ENCODE data around the gene CD300LD. TPM values are rescaled to one million over a fixed set of nuclear protein-coding genes. Genes with fewer than 3 reads are reported as not detected.

Gene CD300LD
- total RNA-seq, 2 donors from 2014 or later, result not detected

- H3K9me3 Mint-ChIP-seq, result no peaks in the 10 kb centered on the region
- H3K4me3 ChIP-seq (ENCODE audit: low read length), result no peak within 1 kb of the TSS
- H3K27me3 ChIP-seq (ENCODE audit: control insufficient read depth, insufficient read depth, low read length, poor library complexity, severe bottlenecking), result peaks cover 47% of the 10 kb centered on the region
- H3K4me1 Mint-ChIP-seq, result peaks cover 6% of the 10 kb centered on the region
- no peak for DNase-seq
- no peaks in the 10 kb centered on the region for H3K4me1 ChIP-seq (ENCODE audit: control insufficient read depth, insufficient read depth, low read length)
- no peak for TF ChIP-seq CTCF (conservative IDR thresholded peaks at IDR 0.05)
- no peaks in the 10 kb centered on the region for H3K36me3 Mint-ChIP-seq (ENCODE audit: low read depth)
- H3K4me3 Mint-ChIP-seq, result no peak within 1 kb of the TSS
- WGBS, 2 experiments (ENCODE audit: insufficient coverage in 1 of 2, insufficient read length in 1 of 2), result 88% methylated on average over 2 of the region's 2 CpGs; no CpG with 5 or more reads in 1 of the 2 experiments
- H3K9me3 ChIP-seq (ENCODE audit: control insufficient read depth, low read length), result no peaks in the 10 kb centered on the region
- H3K27me3 Mint-ChIP-seq (ENCODE audit: insufficient read depth), result peaks cover 31% of the 10 kb centered on the region
- H3K9ac ChIP-seq (ENCODE audit: extremely low read depth, low read length, poor library complexity, severe bottlenecking), result no peak within 1 kb of the TSS
- no peak within 1 kb of the TSS for H3K27ac ChIP-seq (ENCODE audit: low read depth, low read length)
- no peak within 1 kb of the TSS for H3K27ac Mint-ChIP-seq
- no peaks in the 10 kb centered on the region for H3K36me3 ChIP-seq (ENCODE audit: control insufficient read depth, insufficient read depth, low read length)
Observed at GRCh38 chr17:74567397-74567796, 24.7 kb downstream of the CD300LD start, which contains the start of gene CD300H. TSS of gene CD300H (minus strand) at chr17:74567509.

- H3K4me3 Mint-ChIP-seq, result no peak overlapping the region
- H3K9me3 Mint-ChIP-seq, result no peaks in the 10 kb centered on the region
- no peaks in the 10 kb centered on the region for H3K36me3 Mint-ChIP-seq (ENCODE audit: low read depth)
- no peaks in the 10 kb centered on the region for H3K9me3 ChIP-seq (ENCODE audit: control insufficient read depth, low read length)
- peaks cover 45% of the 10 kb centered on the region for H3K27me3 ChIP-seq (ENCODE audit: control insufficient read depth, insufficient read depth, low read length, poor library complexity, severe bottlenecking)
- no peaks in the 10 kb centered on the region for H3K4me1 ChIP-seq (ENCODE audit: control insufficient read depth, insufficient read depth, low read length)
- DNase-seq, result peak; percentile 93
- no peaks in the 10 kb centered on the region for H3K36me3 ChIP-seq (ENCODE audit: control insufficient read depth, insufficient read depth, low read length)
- no peak overlapping the region for H3K27ac ChIP-seq (ENCODE audit: low read depth, low read length)
- peaks cover 1% of the 10 kb centered on the region for H3K4me1 Mint-ChIP-seq
- peak; percentile 88 for TF ChIP-seq CTCF (conservative IDR thresholded peaks at IDR 0.05)
- H3K27me3 Mint-ChIP-seq (ENCODE audit: insufficient read depth), result peaks cover 34% of the 10 kb centered on the region
- WGBS, 2 experiments (ENCODE audit: insufficient coverage in 1 of 2, insufficient read length in 1 of 2), result 19 to 53% methylated on average over 5 to 9 of the region's 9 CpGs
- no peak overlapping the region for H3K27ac Mint-ChIP-seq
- no peak overlapping the region for H3K9ac ChIP-seq (ENCODE audit: extremely low read depth, low read length, poor library complexity, severe bottlenecking)
- no peak overlapping the region for H3K4me3 ChIP-seq (ENCODE audit: low read length)
Observed at GRCh38 chr17:74566132-74566753, 25.8 kb downstream of the CD300LD start.

GRCh38 chr17:74565126-74565525 lies 27.0 kb downstream of the CD300LD start:
- Mint-ChIP-seq H3K36me3 (ENCODE audit: low read depth) (no peaks in the 10 kb centered on the region), H3K4me3 (no peak overlapping the region), H3K27me3 (ENCODE audit: insufficient read depth) (peaks cover 28% of the 10 kb centered on the region), H3K9me3 (no peaks in the 10 kb centered on the region), H3K27ac (no peak overlapping the region), H3K4me1 (peaks cover 1% of the 10 kb centered on the region)
- no peak for TF ChIP-seq CTCF (conservative IDR thresholded peaks at IDR 0.05)
- H3K4me3 ChIP-seq (ENCODE audit: low read length), result no peak overlapping the region
- no peaks in the 10 kb centered on the region for H3K4me1 ChIP-seq (ENCODE audit: control insufficient read depth, insufficient read depth, low read length)
- H3K9ac ChIP-seq (ENCODE audit: extremely low read depth, low read length, poor library complexity, severe bottlenecking), result no peak overlapping the region
- H3K9me3 ChIP-seq (ENCODE audit: control insufficient read depth, low read length), result no peaks in the 10 kb centered on the region
- WGBS, 2 experiments (ENCODE audit: insufficient coverage in 1 of 2, insufficient read length in 1 of 2), result 88 to 100% methylated on average over 2 to 5 of the region's 5 CpGs
- peaks cover 33% of the 10 kb centered on the region for H3K27me3 ChIP-seq (ENCODE audit: control insufficient read depth, insufficient read depth, low read length, poor library complexity, severe bottlenecking)
- DNase-seq, result no peak
- H3K36me3 ChIP-seq (ENCODE audit: control insufficient read depth, insufficient read depth, low read length), result no peaks in the 10 kb centered on the region
- no peak overlapping the region for H3K27ac ChIP-seq (ENCODE audit: low read depth, low read length)
